ENCODE results near the gene GHR.

The GHR gene

GRCh38 chr5:42404366-42404765 lies 18.9 kb upstream of the GHR start:
- H2BK15ac ChIP-seq (ENCODE audit: low read length): no peak overlapping the region
- H3K79me1 ChIP-seq (ENCODE audit: low read depth, low read length): no peaks in the 10 kb centered on the region
- H3K9ac ChIP-seq (ENCODE audit: low read depth, low read length, poor library complexity): no peak overlapping the region
- no peak overlapping the region for H2BK120ac ChIP-seq (ENCODE audit: low read depth, low read length)
- H3K18ac ChIP-seq (ENCODE audit: low read length): no peak overlapping the region
- no peak overlapping the region for H3K27ac ChIP-seq (replicated peaks; ENCODE audit: low read length)
- H3K23ac ChIP-seq (ENCODE audit: low read depth, low read length, poor library complexity): no peak overlapping the region
- H3K36me3 ChIP-seq (replicated peaks in 1 of 2; ENCODE audit: control insufficient read depth in 2 of 2, insufficient read depth in 2 of 2, low read length in 2 of 2): no peaks in the 10 kb centered on the region
- H3K4me2 ChIP-seq (ENCODE audit: insufficient read depth, low read length, poor library complexity, severe bottlenecking): no peak overlapping the region
- no peak overlapping the region for H2BK5ac ChIP-seq (ENCODE audit: low read length)
- H2BK12ac ChIP-seq (ENCODE audit: low read length): no peak overlapping the region
- H4K91ac ChIP-seq (ENCODE audit: low read depth, low read length, poor library complexity): no peak overlapping the region
- H2AK5ac ChIP-seq (ENCODE audit: low read depth, low read length): no peak overlapping the region
- no peak overlapping the region for H2AFZ ChIP-seq (ENCODE audit: low read length)
- no peak overlapping the region for H3K4me3 ChIP-seq (ENCODE audit: low read length in 2 of 2)
- no peak for DNase-seq (ENCODE audit: low spot score)
- H3K14ac ChIP-seq (ENCODE audit: low read length): no peak overlapping the region
- no peaks in the 10 kb centered on the region for H3K27me3 ChIP-seq (ENCODE audit: control insufficient read depth in 3 of 3, insufficient read depth in 3 of 3, low read depth in 1 of 3, low read length in 3 of 3)
- WGBS, 2 donors (ENCODE audit: extremely low coverage in 2 of 2, insufficient read length in 2 of 2, insufficient replicate concordance in 1 of 2): no CpG with 5 or more reads among the region's 2 CpGs
- H4K8ac ChIP-seq (ENCODE audit: low read depth, low read length): no peak overlapping the region
- H3K4ac ChIP-seq (ENCODE audit: low read length): no peak overlapping the region
- no peaks in the 10 kb centered on the region for H3K4me1 ChIP-seq (ENCODE audit: control insufficient read depth in 2 of 2, insufficient read depth in 1 of 2, low read depth in 1 of 2, low read length in 2 of 2)
- no peaks in the 10 kb centered on the region for H3K9me3 ChIP-seq (replicated peaks in 1 of 2; ENCODE audit: control insufficient read depth in 2 of 2, insufficient read depth in 1 of 2, low read depth in 1 of 2, low read length in 2 of 2)

- no peak overlapping the region for H3K27ac ChIP-seq (replicated peaks; ENCODE audit: low read length)
- H2BK15ac ChIP-seq (ENCODE audit: low read length): no peak overlapping the region
- no peak overlapping the region for H2BK5ac ChIP-seq (ENCODE audit: low read length)
- peaks cover 0 to 8% (median 3%) of the 10 kb centered on the region in 3 experiments for H3K27me3 ChIP-seq (ENCODE audit: control insufficient read depth in 3 of 3, insufficient read depth in 3 of 3, low read depth in 1 of 3, low read length in 3 of 3)
- peaks cover 3 to 8% of the 10 kb centered on the region in 2 donors for H3K4me1 ChIP-seq (ENCODE audit: control insufficient read depth in 2 of 2, insufficient read depth in 1 of 2, low read depth in 1 of 2, low read length in 2 of 2)
- H4K8ac ChIP-seq (ENCODE audit: low read depth, low read length): no peak overlapping the region
- no peak overlapping the region for H3K23ac ChIP-seq (ENCODE audit: low read depth, low read length, poor library complexity)
- H3K9ac ChIP-seq (ENCODE audit: low read depth, low read length, poor library complexity): no peak overlapping the region
- no peak overlapping the region for H3K4ac ChIP-seq (ENCODE audit: low read length)
- H3K18ac ChIP-seq (ENCODE audit: low read length): no peak overlapping the region
- no peak overlapping the region for H4K91ac ChIP-seq (ENCODE audit: low read depth, low read length, poor library complexity)
- H3K79me1 ChIP-seq (ENCODE audit: low read depth, low read length): no peaks in the 10 kb centered on the region
- no peak for DNase-seq (ENCODE audit: low spot score)
- no CpG with 5 or more reads among the region's 1 CpG for WGBS, 2 donors (ENCODE audit: extremely low coverage in 2 of 2, insufficient read length in 2 of 2, insufficient replicate concordance in 1 of 2)
- no peak overlapping the region for H3K14ac ChIP-seq (ENCODE audit: low read length)
- H2BK120ac ChIP-seq (ENCODE audit: low read depth, low read length): no peak overlapping the region
- no peak overlapping the region for H2AK5ac ChIP-seq (ENCODE audit: low read depth, low read length)
- no peak overlapping the region for H3K4me2 ChIP-seq (ENCODE audit: insufficient read depth, low read length, poor library complexity, severe bottlenecking)
- no peak overlapping the region for H3K4me3 ChIP-seq (ENCODE audit: low read length in 2 of 2)
- no peaks in the 10 kb centered on the region for H3K9me3 ChIP-seq (replicated peaks in 1 of 2; ENCODE audit: control insufficient read depth in 2 of 2, insufficient read depth in 1 of 2, low read depth in 1 of 2, low read length in 2 of 2)
- no peak overlapping the region for H2AFZ ChIP-seq (ENCODE audit: low read length)
- no peak overlapping the region for H2BK12ac ChIP-seq (ENCODE audit: low read length)
- no peaks in the 10 kb centered on the region for H3K36me3 ChIP-seq (replicated peaks in 1 of 2; ENCODE audit: control insufficient read depth in 2 of 2, insufficient read depth in 2 of 2, low read length in 2 of 2)
These were observed 3.9 kb upstream of the GHR start for GRCh38 chr5:42419294-42419693.

GRCh38 chr5:42422656-42423280 lies 471 bp upstream of the GHR start:
- DNase-seq (ENCODE audit: low spot score): no peak
- H3K36me3 ChIP-seq (replicated peaks in 1 of 2; ENCODE audit: control insufficient read depth in 2 of 2, insufficient read depth in 2 of 2, low read length in 2 of 2): no peaks in the 10 kb centered on the region
- peaks cover 3 to 9% of the 10 kb centered on the region in 2 donors for H3K4me1 ChIP-seq (ENCODE audit: control insufficient read depth in 2 of 2, insufficient read depth in 1 of 2, low read depth in 1 of 2, low read length in 2 of 2)
- H4K91ac ChIP-seq (ENCODE audit: low read depth, low read length, poor library complexity): no peak overlapping the region
- H3K23ac ChIP-seq (ENCODE audit: low read depth, low read length, poor library complexity): no peak overlapping the region
- no peak overlapping the region for H2BK12ac ChIP-seq (ENCODE audit: low read length)
- H2AFZ ChIP-seq (ENCODE audit: low read length): peak overlapping the region; percentile 100
- no peak overlapping the region for H3K18ac ChIP-seq (ENCODE audit: low read length)
- H3K9me3 ChIP-seq (replicated peaks in 1 of 2; ENCODE audit: control insufficient read depth in 2 of 2, insufficient read depth in 1 of 2, low read depth in 1 of 2, low read length in 2 of 2): no peaks in the 10 kb centered on the region
- H2BK120ac ChIP-seq (ENCODE audit: low read depth, low read length): no peak overlapping the region
- no peak overlapping the region for H3K9ac ChIP-seq (ENCODE audit: low read depth, low read length, poor library complexity)
- no peak overlapping the region for H3K4ac ChIP-seq (ENCODE audit: low read length)
- H2AK5ac ChIP-seq (ENCODE audit: low read depth, low read length): no peak overlapping the region
- H3K27ac ChIP-seq (replicated peaks; ENCODE audit: low read length): no peak overlapping the region
- no peak overlapping the region for H4K8ac ChIP-seq (ENCODE audit: low read depth, low read length)
- H3K79me1 ChIP-seq (ENCODE audit: low read depth, low read length): no peaks in the 10 kb centered on the region
- no CpG with 5 or more reads among the region's 7 CpGs for WGBS, 2 donors (ENCODE audit: extremely low coverage in 2 of 2, insufficient read length in 2 of 2, insufficient replicate concordance in 1 of 2)
- H2BK5ac ChIP-seq (ENCODE audit: low read length): no peak overlapping the region
- H3K4me3 ChIP-seq (ENCODE audit: low read length in 2 of 2): peak overlapping the region in 1 of 2 donors; percentile 50
- peaks cover 2 to 28% (median 14%) of the 10 kb centered on the region in 3 experiments for H3K27me3 ChIP-seq (ENCODE audit: control insufficient read depth in 3 of 3, insufficient read depth in 3 of 3, low read depth in 1 of 3, low read length in 3 of 3)
- H3K14ac ChIP-seq (ENCODE audit: low read length): no peak overlapping the region
- H2BK15ac ChIP-seq (ENCODE audit: low read length): no peak overlapping the region
- peak overlapping the region; percentile 92 for H3K4me2 ChIP-seq (ENCODE audit: insufficient read depth, low read length, poor library complexity, severe bottlenecking)

- H3K79me1 ChIP-seq (ENCODE audit: low read depth, low read length): no peaks in the 10 kb centered on the region
- no peak overlapping the region for H3K4ac ChIP-seq (ENCODE audit: low read length)
- 100% methylated on average over 1 of the region's 3 CpGs; no CpG with 5 or more reads in 1 of the 2 donors for WGBS, 2 donors (ENCODE audit: extremely low coverage in 2 of 2, insufficient read length in 2 of 2, insufficient replicate concordance in 1 of 2)
- no peak overlapping the region for H3K27ac ChIP-seq (replicated peaks; ENCODE audit: low read length)
- no peak overlapping the region for H2BK12ac ChIP-seq (ENCODE audit: low read length)
- H3K18ac ChIP-seq (ENCODE audit: low read length): no peak overlapping the region
- peaks cover 3 to 9% of the 10 kb centered on the region in 2 donors for H3K4me1 ChIP-seq (ENCODE audit: control insufficient read depth in 2 of 2, insufficient read depth in 1 of 2, low read depth in 1 of 2, low read length in 2 of 2)
- H4K8ac ChIP-seq (ENCODE audit: low read depth, low read length): no peak overlapping the region
- peaks cover 2 to 28% (median 14%) of the 10 kb centered on the region in 3 experiments for H3K27me3 ChIP-seq (ENCODE audit: control insufficient read depth in 3 of 3, insufficient read depth in 3 of 3, low read depth in 1 of 3, low read length in 3 of 3)
- no peak overlapping the region for H4K91ac ChIP-seq (ENCODE audit: low read depth, low read length, poor library complexity)
- no peak overlapping the region for H2AFZ ChIP-seq (ENCODE audit: low read length)
- no peak for DNase-seq (ENCODE audit: low spot score)
- H2BK120ac ChIP-seq (ENCODE audit: low read depth, low read length): no peak overlapping the region
- no peak overlapping the region for H2BK15ac ChIP-seq (ENCODE audit: low read length)
- H3K4me2 ChIP-seq (ENCODE audit: insufficient read depth, low read length, poor library complexity, severe bottlenecking): no peak overlapping the region
- no peak overlapping the region for H2AK5ac ChIP-seq (ENCODE audit: low read depth, low read length)
- H3K9me3 ChIP-seq (replicated peaks in 1 of 2; ENCODE audit: control insufficient read depth in 2 of 2, insufficient read depth in 1 of 2, low read depth in 1 of 2, low read length in 2 of 2): no peaks in the 10 kb centered on the region
- H3K9ac ChIP-seq (ENCODE audit: low read depth, low read length, poor library complexity): no peak overlapping the region
- no peaks in the 10 kb centered on the region for H3K36me3 ChIP-seq (replicated peaks in 1 of 2; ENCODE audit: control insufficient read depth in 2 of 2, insufficient read depth in 2 of 2, low read length in 2 of 2)
- no peak overlapping the region for H3K23ac ChIP-seq (ENCODE audit: low read depth, low read length, poor library complexity)
- no peak overlapping the region for H3K14ac ChIP-seq (ENCODE audit: low read length)
- no peak overlapping the region for H3K4me3 ChIP-seq (ENCODE audit: low read length in 2 of 2)
- no peak overlapping the region for H2BK5ac ChIP-seq (ENCODE audit: low read length)
These were observed 2.8 kb downstream of the GHR start for GRCh38 chr5:42426016-42426415.
